ENCODE measurements around the gene QRICH1. TPM values are rescaled to one million over a fixed set of nuclear protein-coding genes. Genes with fewer than 3 reads are reported as not detected.
"Not testable (repeated sequence)": the region's sequence is repeated elsewhere in the genome, so short reads cannot be mapped to it uniquely, and the experiment has no call there.

Gene QRICH1
- total RNA-seq, 2 donors from 2014 or later, result 122 to 151 TPM

DNA sequence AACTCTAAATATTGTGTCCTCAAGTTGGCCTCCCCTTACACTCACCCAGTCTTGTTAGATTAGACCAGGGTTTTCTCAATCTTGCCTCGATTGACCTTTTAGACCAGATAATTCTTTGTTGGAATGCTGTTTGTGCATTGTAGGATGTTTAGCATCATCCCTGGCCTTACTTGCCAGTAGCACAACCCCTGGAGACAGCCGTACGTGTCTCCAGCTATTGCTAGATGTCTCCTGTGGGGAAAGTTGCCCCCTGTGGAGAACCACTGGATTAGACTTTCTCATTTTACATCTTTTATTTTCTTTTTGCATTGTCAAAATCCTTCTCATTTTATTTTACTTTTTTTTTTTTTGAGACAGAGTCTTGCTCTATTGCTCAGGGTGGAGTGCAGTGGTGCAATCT lies 84.5 kb downstream of the QRICH1 start:
- ATAC-seq (replicated peaks), result no peak
- Mint-ChIP-seq H3K4me1 (peaks cover 15% of the 10 kb centered on the region), H3K27ac (peak overlapping the region; percentile 97), H3K9me3 (no peaks in the 10 kb centered on the region), H3K27me3 (no peaks in the 10 kb centered on the region), H3K36me3 (ENCODE audit: low read depth) (peaks cover 67% of the 10 kb centered on the region), H3K4me3 (peak overlapping the region; percentile 94)

DNA sequence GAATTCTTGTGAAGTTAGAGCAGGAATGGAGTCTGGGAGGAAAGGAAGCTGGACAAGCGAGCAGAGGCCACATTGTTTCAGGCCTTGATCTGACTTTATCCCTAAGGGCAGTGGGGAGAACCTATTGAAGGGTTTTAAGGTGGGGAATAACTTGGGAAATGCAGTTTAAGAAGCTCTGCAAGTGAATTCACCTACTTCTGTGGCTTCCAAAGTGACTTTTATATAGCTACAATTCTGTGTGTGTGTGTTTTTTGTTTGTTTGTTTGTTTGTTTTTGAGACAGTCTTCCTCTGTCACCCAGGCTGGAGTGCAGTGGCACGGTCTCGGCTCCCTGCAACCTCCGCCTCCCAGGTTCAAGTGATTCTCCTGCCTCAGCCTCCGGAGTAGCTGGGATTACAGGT lies 85.2 kb downstream of the QRICH1 start:
- not testable (repeated sequence) for H3K9me3 Mint-ChIP-seq; ATAC-seq (replicated peaks); H3K27me3 Mint-ChIP-seq
- H3K27ac Mint-ChIP-seq, result peak overlapping the region; percentile 97
- H3K4me3 Mint-ChIP-seq, result peak overlapping the region; percentile 94
- H3K36me3 Mint-ChIP-seq (ENCODE audit: low read depth), result peaks cover 60% of the 10 kb centered on the region
- H3K4me1 Mint-ChIP-seq, result peaks cover 15% of the 10 kb centered on the region

DNA sequence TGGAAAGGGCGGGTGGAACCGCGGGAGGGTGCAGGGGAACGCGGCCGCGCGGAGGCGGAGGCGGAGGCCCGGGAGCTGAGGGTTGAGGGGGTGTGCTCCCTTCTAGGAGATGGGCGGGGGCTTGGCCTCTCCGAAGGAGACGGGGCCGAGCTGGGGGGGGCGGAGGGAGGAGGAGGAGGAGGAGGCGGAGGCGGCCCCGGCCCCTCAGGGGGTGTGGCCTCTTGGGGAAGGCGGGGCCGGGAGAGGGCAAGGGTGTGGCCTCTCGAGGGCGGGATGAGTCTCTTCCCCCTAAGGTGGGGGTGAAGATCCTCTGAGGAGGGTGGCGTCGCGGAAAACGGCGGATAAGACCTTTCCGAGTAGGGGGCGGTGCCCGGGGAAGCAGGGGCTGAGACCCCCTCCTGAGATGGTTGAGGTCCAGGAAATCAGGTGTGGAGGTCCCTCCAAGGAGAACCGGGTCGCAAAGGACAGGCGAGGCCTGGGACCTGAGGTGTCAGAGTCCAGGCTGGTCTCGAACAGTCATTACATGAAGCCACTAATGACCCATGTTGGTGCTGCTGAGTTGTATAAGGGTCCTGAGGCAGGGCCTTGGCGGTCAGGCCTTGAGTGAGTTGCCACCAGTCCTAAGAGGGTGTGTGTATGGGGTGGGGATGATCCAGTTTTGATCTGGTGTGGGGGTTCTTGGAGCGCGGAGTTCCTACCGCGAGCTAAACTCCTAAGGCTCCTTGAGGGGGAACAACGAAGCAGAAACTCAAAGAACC lies 85.9 kb downstream of the QRICH1 start:
- ATAC-seq (replicated peaks), result peak; percentile 68
- H3K4me3 Mint-ChIP-seq, result peak overlapping the region; percentile 94
- H3K27ac Mint-ChIP-seq, result peak overlapping the region; percentile 97
- H3K9me3 Mint-ChIP-seq, result no peaks in the 10 kb centered on the region
- H3K27me3 Mint-ChIP-seq, result no peaks in the 10 kb centered on the region
- H3K36me3 Mint-ChIP-seq (ENCODE audit: low read depth), result peaks cover 56% of the 10 kb centered on the region
- peaks cover 15% of the 10 kb centered on the region for H3K4me1 Mint-ChIP-seq

DNA sequence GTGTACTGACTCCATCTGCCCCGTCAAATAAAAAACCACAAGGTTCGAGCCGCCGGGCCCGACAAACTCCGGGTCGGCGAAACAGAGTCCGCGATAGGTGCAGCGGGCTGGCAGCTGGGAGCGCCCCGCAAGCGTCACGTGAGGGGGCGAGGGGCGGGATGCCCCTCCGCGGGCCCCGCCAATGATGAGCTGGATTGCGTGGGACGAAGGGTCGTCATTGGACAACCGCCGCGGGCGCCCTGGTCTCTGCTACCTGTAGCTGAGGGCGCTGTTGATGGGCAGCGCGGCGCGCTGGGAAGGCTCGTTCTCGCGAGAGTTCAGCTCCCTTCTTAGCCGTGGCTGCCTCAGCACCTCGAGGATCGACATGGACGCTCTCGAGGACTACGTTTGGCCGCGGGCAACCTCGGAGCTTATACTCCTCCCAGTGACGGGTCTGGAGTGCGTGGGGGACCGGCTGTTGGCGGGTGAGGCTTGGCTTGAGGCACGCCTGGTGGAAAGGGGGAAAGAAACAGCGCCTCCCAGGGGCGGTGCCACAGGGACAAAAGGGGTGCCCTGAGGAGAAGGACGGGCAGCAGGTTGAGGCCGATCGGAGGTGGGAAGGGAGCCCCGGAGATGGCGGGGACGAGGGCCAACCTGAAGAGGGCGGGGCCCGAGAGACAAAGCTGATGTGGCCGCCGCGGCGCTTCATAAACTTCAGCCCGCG lies 86.7 kb downstream of the QRICH1 start, which contains the start of gene WDR6:
WDR6 (plus strand) TSS at position 324 of the 703 bp plus-strand sequence; CDS start at position 365, 41 bp downstream.
- H3K36me3 Mint-ChIP-seq (ENCODE audit: low read depth), result peaks cover 53% of the 10 kb centered on the region
- peak within 1 kb of the TSS; percentile 94 for H3K4me3 Mint-ChIP-seq
- ATAC-seq (replicated peaks), result peak; percentile 91
- H3K4me1 Mint-ChIP-seq, result peaks cover 15% of the 10 kb centered on the region
- H3K27ac Mint-ChIP-seq, result peak within 1 kb of the TSS; percentile 97
- H3K9me3 Mint-ChIP-seq, result no peaks in the 10 kb centered on the region
- H3K27me3 Mint-ChIP-seq, result no peaks in the 10 kb centered on the region

DNA sequence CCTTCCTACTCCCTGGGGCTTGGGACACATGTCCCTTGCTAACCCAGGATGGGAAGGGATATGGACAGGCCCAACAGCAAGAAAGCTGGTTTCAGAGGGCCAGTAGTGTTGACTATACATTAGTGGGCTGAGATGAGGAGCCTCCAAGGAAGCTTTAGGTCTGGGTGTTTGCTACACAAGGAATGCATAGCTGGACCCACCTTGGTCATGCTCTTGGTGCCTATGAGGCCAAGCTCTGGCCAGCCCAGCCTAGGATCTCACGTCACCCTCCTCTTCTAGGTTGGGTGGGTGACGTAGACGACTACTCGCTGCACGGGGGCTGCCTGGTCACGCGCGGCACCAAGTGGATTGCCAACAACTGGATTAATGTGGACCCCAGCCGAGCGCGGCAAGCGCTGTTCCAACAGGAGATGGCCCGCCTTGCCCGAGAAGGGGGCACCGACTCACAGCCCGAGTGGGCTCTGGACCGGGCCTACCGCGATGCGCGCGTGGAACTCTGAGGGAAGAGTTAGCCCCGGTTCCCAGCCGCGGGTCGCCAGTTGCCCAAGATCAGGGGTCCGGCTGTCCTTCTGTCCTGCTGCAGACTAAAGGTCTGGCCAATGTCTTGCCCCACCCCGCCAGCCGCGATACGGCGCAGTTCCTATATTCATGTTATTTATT lies 87.3 kb downstream of the QRICH1 start:
- Mint-ChIP-seq H3K36me3 (ENCODE audit: low read depth) (peaks cover 46% of the 10 kb centered on the region), H3K27me3 (no peaks in the 10 kb centered on the region), H3K27ac (peak overlapping the region; percentile 97), H3K4me1 (peaks cover 15% of the 10 kb centered on the region), H3K9me3 (no peaks in the 10 kb centered on the region), H3K4me3 (peak overlapping the region; percentile 94)
- ATAC-seq (replicated peaks), result no peak

DNA sequence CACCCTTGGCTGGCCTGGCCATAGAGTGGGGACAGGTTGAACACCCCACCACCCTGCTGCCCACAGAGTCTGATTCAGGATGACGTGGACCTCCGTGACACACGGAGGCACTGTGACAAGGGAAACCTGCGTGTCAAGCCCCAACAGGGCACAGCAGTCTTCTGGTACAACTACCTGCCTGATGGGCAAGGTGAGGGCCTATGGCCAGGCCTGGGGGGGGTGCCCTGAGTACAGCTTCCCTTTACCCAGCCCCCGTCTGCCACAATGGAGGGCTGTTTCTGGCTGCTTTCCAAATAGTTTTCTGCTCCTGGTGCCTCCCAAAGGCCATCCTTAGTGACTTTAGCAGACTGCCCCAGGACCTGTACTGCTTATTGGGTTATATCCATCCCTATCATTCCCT lies 87.9 kb downstream of the QRICH1 start:
- Mint-ChIP-seq H3K9me3 (no peaks in the 10 kb centered on the region), H3K36me3 (ENCODE audit: low read depth) (peaks cover 40% of the 10 kb centered on the region), H3K4me1 (peaks cover 15% of the 10 kb centered on the region), H3K4me3 (peak overlapping the region; percentile 94), H3K27ac (no peak overlapping the region), H3K27me3 (no peaks in the 10 kb centered on the region)
- no peak for ATAC-seq (replicated peaks)

DNA sequence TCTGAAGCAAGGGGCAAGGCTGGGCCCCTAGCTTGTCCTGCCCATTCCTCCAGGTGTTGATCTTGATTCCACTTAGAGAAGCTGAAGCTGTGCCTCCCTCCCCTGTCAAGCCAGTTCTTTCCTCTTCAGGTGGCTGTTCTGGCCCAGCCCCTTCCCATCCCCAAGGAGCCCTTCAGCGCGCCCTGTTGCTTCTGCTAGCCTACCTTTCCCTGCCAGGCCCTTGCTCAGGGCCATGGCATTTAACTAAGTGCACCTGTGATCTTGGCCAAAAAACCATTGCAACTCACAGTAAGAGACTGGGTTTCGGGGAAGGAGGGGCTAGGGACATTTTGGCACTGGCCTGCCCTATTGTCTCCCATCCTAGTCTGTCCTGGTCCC lies 88.6 kb downstream of the QRICH1 start:
- peaks cover 33% of the 10 kb centered on the region for H3K36me3 Mint-ChIP-seq (ENCODE audit: low read depth)
- no peaks in the 10 kb centered on the region for H3K9me3 Mint-ChIP-seq
- no peak overlapping the region for H3K4me3 Mint-ChIP-seq
- no peaks in the 10 kb centered on the region for H3K27me3 Mint-ChIP-seq
- H3K27ac Mint-ChIP-seq, result no peak overlapping the region
- H3K4me1 Mint-ChIP-seq, result peaks cover 15% of the 10 kb centered on the region
- no peak for ATAC-seq (replicated peaks)

DNA sequence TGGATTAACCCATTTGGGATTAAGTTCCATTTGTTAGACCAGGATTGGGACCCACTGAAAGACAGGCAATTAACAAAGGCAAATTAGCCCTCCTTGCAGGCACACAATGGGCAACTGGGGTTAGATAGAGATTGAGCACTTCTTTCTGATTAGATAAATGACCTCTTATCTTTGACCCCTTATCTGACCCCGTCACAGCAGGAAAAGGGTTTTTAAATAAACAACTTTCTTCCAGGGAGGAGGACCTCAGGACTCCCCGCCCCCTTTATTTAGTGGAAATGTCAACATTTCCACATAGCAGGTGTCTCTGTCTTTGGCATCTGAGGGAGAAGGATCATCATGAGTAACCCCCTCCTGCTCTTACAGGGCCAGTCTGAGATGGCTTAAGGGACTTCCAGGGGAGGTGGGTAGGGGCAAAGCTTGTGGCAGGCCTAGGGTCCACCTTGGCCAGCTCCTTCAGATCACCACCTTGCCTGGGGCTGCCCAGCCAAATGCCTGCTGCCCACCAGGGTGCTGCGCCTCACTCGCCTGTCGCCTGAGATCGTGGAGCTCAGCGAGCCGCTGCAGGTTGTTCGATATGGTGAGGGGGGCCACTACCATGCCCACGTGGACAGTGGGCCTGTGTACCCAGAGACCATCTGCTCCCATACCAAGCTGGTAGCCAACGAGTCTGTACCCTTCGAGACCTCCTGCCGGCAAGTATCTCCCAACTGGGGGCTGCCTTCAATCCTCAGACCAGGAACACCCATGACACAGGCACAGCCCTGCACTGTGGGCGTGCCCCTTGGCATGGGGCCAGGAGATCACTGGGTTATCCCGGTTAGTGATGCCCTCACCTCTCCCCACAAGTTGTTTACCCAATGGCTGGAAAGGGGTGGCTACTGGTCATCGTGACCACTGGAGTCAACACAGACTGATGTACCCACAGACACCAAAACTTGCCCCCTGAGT lies 89.2 kb downstream of the QRICH1 start:
- Mint-ChIP-seq H3K27ac (no peak overlapping the region), H3K27me3 (no peaks in the 10 kb centered on the region), H3K9me3 (no peaks in the 10 kb centered on the region), H3K4me1 (peaks cover 18% of the 10 kb centered on the region), H3K36me3 (ENCODE audit: low read depth) (peaks cover 27% of the 10 kb centered on the region), H3K4me3 (no peak overlapping the region)
- no peak for ATAC-seq (replicated peaks)

DNA sequence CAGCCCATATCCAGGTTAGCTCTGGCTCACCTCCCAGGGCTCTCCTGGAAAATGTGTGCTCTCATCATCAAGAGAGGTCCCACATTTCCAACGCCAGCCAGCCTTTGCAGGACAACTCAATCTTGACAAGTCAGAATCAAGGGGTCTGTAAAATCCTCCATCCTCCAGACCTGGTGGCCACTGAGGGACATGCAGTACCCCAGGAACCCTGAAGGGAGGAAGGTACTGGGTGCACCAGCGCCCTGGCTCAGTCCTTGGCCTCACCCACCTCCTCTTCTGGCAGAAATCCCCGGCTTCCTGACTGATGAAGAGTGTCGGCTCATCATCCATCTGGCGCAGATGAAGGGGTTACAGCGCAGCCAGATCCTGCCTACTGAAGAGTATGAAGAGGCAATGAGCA lies 92.7 kb downstream of the QRICH1 start:
- Mint-ChIP-seq H3K36me3 (ENCODE audit: low read depth) (no peaks in the 10 kb centered on the region), H3K4me1 (peaks cover 5% of the 10 kb centered on the region), H3K9me3 (no peaks in the 10 kb centered on the region), H3K27me3 (no peaks in the 10 kb centered on the region), H3K4me3 (no peak overlapping the region), H3K27ac (peak overlapping the region; percentile 61)
- ATAC-seq (replicated peaks), result no peak

DNA sequence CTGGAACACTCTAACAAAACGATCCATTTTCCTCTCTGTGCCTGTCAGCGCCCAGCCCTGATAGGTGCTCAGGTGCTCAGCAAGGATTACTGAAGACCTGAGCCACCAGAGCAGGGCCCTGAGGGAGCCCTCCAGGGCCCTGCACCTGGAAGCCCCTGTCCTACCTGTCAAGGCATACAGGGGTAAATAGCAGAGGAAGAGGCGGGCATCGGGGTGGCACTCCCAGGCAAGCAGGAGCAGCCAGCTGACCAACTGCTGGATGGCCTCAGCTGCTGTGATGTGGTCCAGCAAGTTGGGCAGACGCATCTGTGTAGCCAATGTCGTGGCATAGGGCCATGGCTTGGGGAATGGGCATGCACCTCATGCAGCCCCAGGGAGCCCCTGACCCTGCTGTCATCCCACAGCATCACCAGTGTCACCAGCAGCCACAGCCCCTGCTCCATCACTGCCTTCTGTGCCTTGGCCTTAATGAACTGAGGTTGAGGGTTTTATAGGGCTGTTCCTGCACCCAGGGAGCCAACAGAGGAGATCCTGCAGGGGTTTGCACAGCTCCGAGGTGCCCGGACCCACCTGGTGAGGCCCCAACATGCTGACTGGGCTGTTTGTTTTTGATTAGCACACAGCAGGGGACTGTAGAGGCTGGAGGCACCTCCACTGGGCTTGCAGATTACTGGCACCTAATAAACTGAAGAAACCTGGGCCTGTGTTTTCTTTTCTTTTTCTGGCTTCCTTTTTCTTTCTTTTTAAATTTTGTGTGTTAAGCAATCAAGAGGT lies 94.6 kb downstream of the QRICH1 start:
- Mint-ChIP-seq H3K4me1 (peaks cover 12% of the 10 kb centered on the region), H3K9me3 (no peaks in the 10 kb centered on the region), H3K36me3 (ENCODE audit: low read depth) (peaks cover 15% of the 10 kb centered on the region), H3K27me3 (no peaks in the 10 kb centered on the region), H3K4me3 (no peak overlapping the region), H3K27ac (peak overlapping the region; percentile 81)
- no peak for ATAC-seq (replicated peaks)

DNA sequence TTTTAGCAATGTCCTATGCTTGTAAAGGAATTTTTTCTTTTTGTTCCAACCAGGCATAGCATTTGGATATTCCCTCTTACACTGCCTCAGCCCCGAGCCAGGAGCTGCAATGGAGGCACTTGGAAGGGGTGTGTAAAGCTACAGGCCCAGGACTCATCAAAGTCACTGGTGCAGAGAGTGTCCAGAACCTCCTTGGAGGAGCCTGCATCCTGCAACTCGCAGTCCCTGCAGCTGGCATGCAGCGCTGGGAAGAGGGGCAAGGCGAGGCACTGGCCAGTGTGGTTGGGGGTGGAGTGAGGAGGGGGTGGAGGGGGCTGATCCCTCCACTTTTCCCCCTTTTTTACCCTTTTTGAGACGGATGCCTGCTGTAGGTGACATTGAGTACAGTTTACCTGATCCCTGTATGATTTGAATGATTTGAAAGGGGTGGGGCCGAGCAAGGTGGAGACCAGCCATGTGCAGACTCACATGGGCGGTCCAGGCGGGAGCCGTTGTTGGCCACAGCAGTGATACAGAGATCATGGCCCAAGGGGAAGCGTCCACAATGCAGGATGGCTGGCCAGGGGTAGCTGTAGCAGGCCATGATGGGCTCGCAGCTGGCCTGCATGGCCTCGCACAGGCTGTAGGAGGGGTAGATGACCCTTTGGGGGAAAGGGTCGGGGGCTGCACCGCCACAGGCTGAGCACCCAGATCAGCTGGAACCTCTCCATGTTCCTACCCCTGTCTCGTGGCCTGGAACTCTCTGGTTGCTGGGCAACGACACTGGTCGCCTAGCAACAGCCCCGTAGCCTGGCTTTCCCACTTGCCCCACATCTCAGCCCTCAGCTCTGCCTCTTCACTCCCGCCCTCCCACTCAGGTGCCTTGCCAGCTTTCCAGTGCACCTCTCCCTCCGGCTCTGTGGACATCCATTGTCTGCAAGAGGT lies 95.9 kb downstream of the QRICH1 start:
- Mint-ChIP-seq H3K36me3 (ENCODE audit: low read depth) (peaks cover 27% of the 10 kb centered on the region), H3K9me3 (no peaks in the 10 kb centered on the region), H3K4me1 (peaks cover 12% of the 10 kb centered on the region)

DNA sequence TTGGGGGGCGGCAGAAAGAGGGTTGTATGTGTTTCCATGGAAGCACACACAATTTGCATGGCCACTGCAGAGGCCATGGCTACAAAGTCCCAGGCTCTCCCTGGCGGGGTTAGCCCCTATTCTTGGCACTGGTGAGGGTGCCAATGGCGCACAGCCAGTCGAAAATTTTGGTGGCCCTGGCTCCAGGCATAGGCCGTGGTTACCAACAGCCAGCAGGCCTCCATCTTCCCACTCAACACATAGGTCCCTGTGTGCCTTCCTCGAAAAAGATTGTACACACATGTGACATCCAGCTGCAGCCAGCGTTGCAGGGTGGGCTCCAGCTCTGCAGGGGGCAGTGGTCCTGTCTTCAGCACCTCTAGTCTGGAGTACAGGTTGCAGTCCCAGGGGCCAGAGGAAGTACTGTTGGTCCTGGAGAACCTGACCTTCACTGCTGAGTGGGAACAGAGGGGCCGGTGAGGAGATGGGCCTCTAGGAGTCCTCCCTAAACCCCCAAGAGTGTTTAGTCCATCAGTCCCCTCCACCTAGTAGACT lies 96.7 kb downstream of the QRICH1 start:
- Mint-ChIP-seq H3K9me3 (no peaks in the 10 kb centered on the region), H3K36me3 (ENCODE audit: low read depth) (peaks cover 30% of the 10 kb centered on the region), H3K4me3 (no peak overlapping the region), H3K27ac (peak overlapping the region; percentile 41), H3K4me1 (peaks cover 12% of the 10 kb centered on the region), H3K27me3 (no peaks in the 10 kb centered on the region)
- ATAC-seq (replicated peaks), result no peak

More for the DNA sequence above, 95.9 kb downstream of the QRICH1 start:
- no peaks in the 10 kb centered on the region for H3K27me3 Mint-ChIP-seq
- no peak overlapping the region for H3K4me3 Mint-ChIP-seq
- H3K27ac Mint-ChIP-seq, result peak overlapping the region; percentile 41
- no peak for ATAC-seq (replicated peaks)
